ENCODE results near the gene SETD5.

DNA sequence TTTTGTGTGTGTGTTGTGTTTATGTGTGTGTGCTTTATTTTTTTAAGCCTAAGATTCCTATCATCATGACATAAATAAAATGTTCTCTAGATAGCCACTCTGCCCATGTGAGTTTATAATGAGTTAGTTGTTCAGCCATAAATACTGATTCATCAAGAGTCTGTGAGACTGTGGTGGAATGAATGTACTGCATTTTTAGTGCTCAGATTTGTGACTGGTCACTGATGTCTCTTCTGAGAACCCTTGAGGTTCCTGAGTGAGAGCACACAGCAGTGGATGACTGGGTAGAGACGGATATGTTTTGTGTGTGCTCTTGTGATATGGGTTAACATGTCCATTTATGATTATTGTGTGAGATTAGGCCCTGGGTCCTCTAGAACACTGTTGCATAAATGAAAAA is 51.2 kb downstream of the SETD5 start:
- TF ChIP-seq, protein P1, sequence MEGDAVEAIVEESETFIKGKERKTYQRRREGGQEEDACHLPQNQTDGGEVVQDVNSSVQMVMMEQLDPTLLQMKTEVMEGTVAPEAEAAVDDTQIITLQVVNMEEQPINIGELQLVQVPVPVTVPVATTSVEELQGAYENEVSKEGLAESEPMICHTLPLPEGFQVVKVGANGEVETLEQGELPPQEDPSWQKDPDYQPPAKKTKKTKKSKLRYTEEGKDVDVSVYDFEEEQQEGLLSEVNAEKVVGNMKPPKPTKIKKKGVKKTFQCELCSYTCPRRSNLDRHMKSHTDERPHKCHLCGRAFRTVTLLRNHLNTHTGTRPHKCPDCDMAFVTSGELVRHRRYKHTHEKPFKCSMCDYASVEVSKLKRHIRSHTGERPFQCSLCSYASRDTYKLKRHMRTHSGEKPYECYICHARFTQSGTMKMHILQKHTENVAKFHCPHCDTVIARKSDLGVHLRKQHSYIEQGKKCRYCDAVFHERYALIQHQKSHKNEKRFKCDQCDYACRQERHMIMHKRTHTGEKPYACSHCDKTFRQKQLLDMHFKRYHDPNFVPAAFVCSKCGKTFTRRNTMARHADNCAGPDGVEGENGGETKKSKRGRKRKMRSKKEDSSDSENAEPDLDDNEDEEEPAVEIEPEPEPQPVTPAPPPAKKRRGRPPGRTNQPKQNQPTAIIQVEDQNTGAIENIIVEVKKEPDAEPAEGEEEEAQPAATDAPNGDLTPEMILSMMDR (IDR thresholded peaks at IDR 0.05) = no peak
- no peak for TF ChIP-seq EZH2 (IDR thresholded peaks at IDR 0.05)

Measured in neural progenitor cell (in vitro differentiated cells).